Thyroid gland (tissue), 4 donors: ENCODE measurements around the gene RBP2.

Experiments used
- POLR2A ChIP-seq, 2 donors: fragments of 450-650 bp; IDR thresholded peaks; one replicate each; pipeline ENCODE4 v1.6.1; 2017; ENCODE audit warnings: antibody characterized with exemption in 2 of 2, mild to moderate bottlenecking in 2 of 2, moderate library complexity in 1 of 2
- TF ChIP-seq, protein P1 (sequence below), 6 experiments: fragments of 200-600 bp in 3 of 6; fragments of 450-650 bp in 3 of 6; sonication (generic) in 3 of 6; IDR thresholded peaks; one replicate each; pipeline ENCODE4 v1.5.1; 2016 to 2019; ENCODE audit warnings: antibody characterized with exemption in 6 of 6, mild to moderate bottlenecking in 2 of 6, inconsistent platforms in 1 of 6, moderate library complexity in 1 of 6

DNA sequence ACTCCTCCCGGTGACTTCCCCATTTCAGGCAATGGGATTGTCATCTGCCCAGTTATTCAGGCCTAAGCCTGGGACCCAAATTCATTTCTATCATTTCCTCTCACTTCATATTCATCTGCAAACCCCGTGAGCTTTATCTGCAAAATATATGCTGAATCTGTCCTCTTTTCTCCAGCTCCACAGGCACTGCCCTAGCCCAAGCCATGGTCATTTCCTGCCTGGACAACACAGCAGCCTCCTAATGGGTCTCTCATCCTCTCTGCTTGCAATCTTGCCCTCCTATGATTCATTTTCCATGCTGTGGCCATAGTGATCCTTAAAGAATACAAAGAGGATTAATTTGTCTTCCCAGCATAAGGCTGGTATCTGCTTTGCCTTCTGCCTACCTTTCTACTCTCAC, 6.1 kb downstream of the RBP2 start:
- no peak for TF ChIP-seq POLR2A (IDR thresholded peaks at IDR 0.05)
- TF ChIP-seq, protein P1, sequence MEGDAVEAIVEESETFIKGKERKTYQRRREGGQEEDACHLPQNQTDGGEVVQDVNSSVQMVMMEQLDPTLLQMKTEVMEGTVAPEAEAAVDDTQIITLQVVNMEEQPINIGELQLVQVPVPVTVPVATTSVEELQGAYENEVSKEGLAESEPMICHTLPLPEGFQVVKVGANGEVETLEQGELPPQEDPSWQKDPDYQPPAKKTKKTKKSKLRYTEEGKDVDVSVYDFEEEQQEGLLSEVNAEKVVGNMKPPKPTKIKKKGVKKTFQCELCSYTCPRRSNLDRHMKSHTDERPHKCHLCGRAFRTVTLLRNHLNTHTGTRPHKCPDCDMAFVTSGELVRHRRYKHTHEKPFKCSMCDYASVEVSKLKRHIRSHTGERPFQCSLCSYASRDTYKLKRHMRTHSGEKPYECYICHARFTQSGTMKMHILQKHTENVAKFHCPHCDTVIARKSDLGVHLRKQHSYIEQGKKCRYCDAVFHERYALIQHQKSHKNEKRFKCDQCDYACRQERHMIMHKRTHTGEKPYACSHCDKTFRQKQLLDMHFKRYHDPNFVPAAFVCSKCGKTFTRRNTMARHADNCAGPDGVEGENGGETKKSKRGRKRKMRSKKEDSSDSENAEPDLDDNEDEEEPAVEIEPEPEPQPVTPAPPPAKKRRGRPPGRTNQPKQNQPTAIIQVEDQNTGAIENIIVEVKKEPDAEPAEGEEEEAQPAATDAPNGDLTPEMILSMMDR (IDR thresholded peaks at IDR 0.05) = no peak
